ENCODE results near the gene GAB4.
"Not testable (repeated sequence)": the region's sequence is repeated elsewhere in the genome, so short reads cannot be mapped to it uniquely, and the experiment has no call there.

Gene GAB4

DNA sequence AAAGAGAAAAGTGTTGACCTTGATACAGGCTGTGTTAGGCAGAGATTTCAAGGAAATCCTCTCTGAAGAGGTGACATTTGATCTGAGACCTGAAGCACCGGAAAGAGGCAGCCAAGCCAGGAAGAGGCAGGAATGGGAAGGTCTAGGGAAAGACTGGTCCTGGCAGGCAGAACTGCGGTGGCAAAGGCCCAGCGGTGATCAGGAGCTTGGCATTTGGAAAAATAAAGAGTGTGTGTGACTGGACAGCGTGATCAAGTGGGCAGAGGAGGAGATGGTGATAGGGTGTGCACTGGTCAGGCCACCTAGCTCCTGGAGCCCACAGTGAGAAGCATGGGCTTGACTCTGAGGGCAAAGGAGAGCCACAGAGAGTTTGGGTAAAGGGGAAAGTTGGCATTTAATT, 27.2 kb upstream of the GAB4 start:
- Histone ChIP-seq H3K4me1 (ENCODE audit: control insufficient read depth, low read length) (peaks cover 13% of the 10 kb centered on the region), H3K9me2 (replicated peaks; ENCODE audit: control insufficient read depth, low read length) (no peaks in the 10 kb centered on the region), H3K79me2 (ENCODE audit: control insufficient read depth, low read length) (no peaks in the 10 kb centered on the region), H3K4me2 (ENCODE audit: low read length) (no peak overlapping the region), H3K27ac (ENCODE audit: low read depth, low read length) (no peak overlapping the region), H3F3A (ENCODE audit: control insufficient read depth, insufficient read depth) (0 out of 2 replicates have a peak, but pooled peaks cover 2% of the 10 kb centered on the region), H3K4me3 (ENCODE audit: low read length) (no peak overlapping the region), H3K27me3 (ENCODE audit: control insufficient read depth, low read length) (no peaks in the 10 kb centered on the region), H4K20me1 (ENCODE audit: control insufficient read depth, insufficient read depth, low read depth, low read length) (no peaks in the 10 kb centered on the region), H3K36me3 (ENCODE audit: control insufficient read depth, low read length) (no peaks in the 10 kb centered on the region), H3K9me3 (ENCODE audit: control insufficient read depth, insufficient read depth, low read length) (no peaks in the 10 kb centered on the region)
- TF ChIP-seq EZH2phosphoT487 (IDR thresholded peaks at IDR 0.05; ENCODE audit: borderline replicate concordance, low read length), result no peak
- TF ChIP-seq, protein P1, sequence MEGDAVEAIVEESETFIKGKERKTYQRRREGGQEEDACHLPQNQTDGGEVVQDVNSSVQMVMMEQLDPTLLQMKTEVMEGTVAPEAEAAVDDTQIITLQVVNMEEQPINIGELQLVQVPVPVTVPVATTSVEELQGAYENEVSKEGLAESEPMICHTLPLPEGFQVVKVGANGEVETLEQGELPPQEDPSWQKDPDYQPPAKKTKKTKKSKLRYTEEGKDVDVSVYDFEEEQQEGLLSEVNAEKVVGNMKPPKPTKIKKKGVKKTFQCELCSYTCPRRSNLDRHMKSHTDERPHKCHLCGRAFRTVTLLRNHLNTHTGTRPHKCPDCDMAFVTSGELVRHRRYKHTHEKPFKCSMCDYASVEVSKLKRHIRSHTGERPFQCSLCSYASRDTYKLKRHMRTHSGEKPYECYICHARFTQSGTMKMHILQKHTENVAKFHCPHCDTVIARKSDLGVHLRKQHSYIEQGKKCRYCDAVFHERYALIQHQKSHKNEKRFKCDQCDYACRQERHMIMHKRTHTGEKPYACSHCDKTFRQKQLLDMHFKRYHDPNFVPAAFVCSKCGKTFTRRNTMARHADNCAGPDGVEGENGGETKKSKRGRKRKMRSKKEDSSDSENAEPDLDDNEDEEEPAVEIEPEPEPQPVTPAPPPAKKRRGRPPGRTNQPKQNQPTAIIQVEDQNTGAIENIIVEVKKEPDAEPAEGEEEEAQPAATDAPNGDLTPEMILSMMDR (IDR thresholded peaks at IDR 0.05; ENCODE audit: low read depth, low read length, poor library complexity, severe bottlenecking), result no peak

DNA sequence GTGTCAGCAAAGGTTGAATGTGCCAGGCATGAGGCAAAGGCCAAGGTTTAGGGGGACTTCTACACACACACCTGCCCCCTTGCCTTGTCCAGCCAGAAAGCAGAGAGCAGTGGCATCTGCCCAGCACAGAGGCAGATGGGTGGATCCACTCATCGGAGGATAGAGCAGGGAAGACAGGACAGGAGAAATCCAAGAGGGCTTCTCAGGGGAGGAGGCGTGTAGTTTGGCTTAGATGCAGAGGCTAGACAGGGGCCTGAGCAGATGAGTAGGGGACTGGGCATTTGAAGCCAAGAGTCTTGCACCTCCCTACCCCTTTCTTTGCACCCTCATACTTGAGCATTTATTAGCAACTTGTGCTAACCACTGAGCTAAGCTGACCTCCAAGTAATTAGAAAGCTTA, 26.5 kb upstream of the GAB4 start:
- not testable (repeated sequence) for H3K36me3 ChIP-seq (ENCODE audit: control insufficient read depth, low read length); H3K27ac ChIP-seq (ENCODE audit: low read depth, low read length); H3K27me3 ChIP-seq (ENCODE audit: control insufficient read depth, low read length); H4K20me1 ChIP-seq (ENCODE audit: control insufficient read depth, insufficient read depth, low read depth, low read length); H3K79me2 ChIP-seq (ENCODE audit: control insufficient read depth, low read length); H3K4me3 ChIP-seq (ENCODE audit: low read length); H3K4me2 ChIP-seq (ENCODE audit: low read length); H3F3A ChIP-seq (ENCODE audit: control insufficient read depth, insufficient read depth); H3K4me1 ChIP-seq (ENCODE audit: control insufficient read depth, low read length); H3K9me2 ChIP-seq (replicated peaks; ENCODE audit: control insufficient read depth, low read length); H3K9me3 ChIP-seq (ENCODE audit: control insufficient read depth, insufficient read depth, low read length)

DNA sequence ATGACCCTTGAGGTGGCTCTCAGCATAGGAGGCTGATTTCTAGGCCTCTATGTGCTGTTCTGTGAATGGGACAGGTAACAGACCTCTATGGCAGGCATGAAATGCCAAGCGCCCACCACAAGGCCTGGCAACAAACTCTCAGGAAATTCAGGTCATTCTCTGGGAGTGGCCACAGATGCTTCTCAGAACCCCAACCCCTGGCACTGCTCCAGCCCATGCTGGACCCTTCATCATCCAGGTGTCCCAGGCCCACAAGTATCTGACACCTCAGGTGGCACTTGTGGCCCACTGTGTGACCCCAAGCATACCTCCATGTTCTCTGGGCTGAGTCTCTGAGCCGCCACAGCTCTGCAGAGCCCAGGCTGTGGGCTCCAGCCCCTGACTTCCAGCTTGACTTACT, 24.3 kb upstream of the GAB4 start:
- H3K27me3 ChIP-seq (ENCODE audit: control insufficient read depth, low read length); H3K9me3 ChIP-seq (ENCODE audit: control insufficient read depth, insufficient read depth, low read length); H3K27ac ChIP-seq (ENCODE audit: low read depth, low read length); H3K9me2 ChIP-seq (replicated peaks; ENCODE audit: control insufficient read depth, low read length); H3K4me3 ChIP-seq (ENCODE audit: low read length); H3K36me3 ChIP-seq (ENCODE audit: control insufficient read depth, low read length); H3K4me1 ChIP-seq (ENCODE audit: control insufficient read depth, low read length); H3K4me2 ChIP-seq (ENCODE audit: low read length); H3K79me2 ChIP-seq (ENCODE audit: control insufficient read depth, low read length); H4K20me1 ChIP-seq (ENCODE audit: control insufficient read depth, insufficient read depth, low read depth, low read length); H3F3A ChIP-seq (ENCODE audit: control insufficient read depth, insufficient read depth): not testable (repeated sequence)

DNA sequence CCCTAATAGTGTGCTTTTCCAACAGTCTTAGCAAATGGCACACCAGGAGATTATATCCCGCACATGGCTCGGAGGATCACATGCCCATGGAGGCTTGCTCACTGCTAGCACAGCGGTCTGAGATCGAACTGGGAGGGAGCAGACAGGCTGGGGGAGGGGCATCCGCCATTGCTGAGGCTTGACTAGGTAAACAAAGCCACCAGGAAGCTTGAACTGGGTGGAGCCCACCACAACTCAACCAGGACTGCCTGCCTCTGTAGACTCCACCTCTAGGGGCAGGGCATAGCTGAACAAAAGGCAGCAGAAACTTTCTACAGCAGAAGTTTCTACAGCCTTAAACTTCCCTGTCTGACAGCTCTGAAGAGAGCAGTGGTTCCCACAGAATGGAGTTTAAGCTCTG, 16.4 kb upstream of the GAB4 start:
- H3K79me2 ChIP-seq (ENCODE audit: control insufficient read depth, low read length); H3K4me1 ChIP-seq (ENCODE audit: control insufficient read depth, low read length); H3K4me3 ChIP-seq (ENCODE audit: low read length); H3K9me2 ChIP-seq (replicated peaks; ENCODE audit: control insufficient read depth, low read length); H3K27me3 ChIP-seq (ENCODE audit: control insufficient read depth, low read length); H3K9me3 ChIP-seq (ENCODE audit: control insufficient read depth, insufficient read depth, low read length); H4K20me1 ChIP-seq (ENCODE audit: control insufficient read depth, insufficient read depth, low read depth, low read length); H3K36me3 ChIP-seq (ENCODE audit: control insufficient read depth, low read length); H3K4me2 ChIP-seq (ENCODE audit: low read length); H3F3A ChIP-seq (ENCODE audit: control insufficient read depth, insufficient read depth); H3K27ac ChIP-seq (ENCODE audit: low read depth, low read length): not testable (repeated sequence)

DNA sequence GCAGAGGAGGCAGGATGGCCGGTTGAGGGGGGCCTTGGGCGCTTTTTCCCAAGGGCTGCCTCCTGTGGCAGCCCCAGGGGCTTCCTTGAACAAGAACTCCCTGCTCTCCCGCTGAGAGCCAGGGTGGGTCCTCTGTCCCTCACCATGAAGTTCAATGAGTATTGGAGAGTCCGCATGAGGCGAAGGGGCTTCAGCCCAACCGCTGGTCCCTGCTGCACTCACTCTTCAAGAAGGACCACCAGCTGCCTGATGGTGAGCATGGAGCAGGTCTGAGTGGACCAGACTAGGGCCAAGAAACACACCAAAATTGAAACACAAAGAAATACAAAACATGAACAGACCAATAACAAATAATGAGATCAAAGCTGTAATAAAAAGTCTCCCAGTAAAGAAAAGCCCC, 7.5 kb upstream of the GAB4 start:
- not testable (repeated sequence) for H3K36me3 ChIP-seq (ENCODE audit: control insufficient read depth, low read length); H3K27me3 ChIP-seq (ENCODE audit: control insufficient read depth, low read length); H3K4me3 ChIP-seq (ENCODE audit: low read length); H3K9me2 ChIP-seq (replicated peaks; ENCODE audit: control insufficient read depth, low read length); H3F3A ChIP-seq (ENCODE audit: control insufficient read depth, insufficient read depth); H3K27ac ChIP-seq (ENCODE audit: low read depth, low read length); H3K4me1 ChIP-seq (ENCODE audit: control insufficient read depth, low read length); H3K4me2 ChIP-seq (ENCODE audit: low read length); H3K9me3 ChIP-seq (ENCODE audit: control insufficient read depth, insufficient read depth, low read length); H4K20me1 ChIP-seq (ENCODE audit: control insufficient read depth, insufficient read depth, low read depth, low read length); H3K79me2 ChIP-seq (ENCODE audit: control insufficient read depth, low read length)

DNA sequence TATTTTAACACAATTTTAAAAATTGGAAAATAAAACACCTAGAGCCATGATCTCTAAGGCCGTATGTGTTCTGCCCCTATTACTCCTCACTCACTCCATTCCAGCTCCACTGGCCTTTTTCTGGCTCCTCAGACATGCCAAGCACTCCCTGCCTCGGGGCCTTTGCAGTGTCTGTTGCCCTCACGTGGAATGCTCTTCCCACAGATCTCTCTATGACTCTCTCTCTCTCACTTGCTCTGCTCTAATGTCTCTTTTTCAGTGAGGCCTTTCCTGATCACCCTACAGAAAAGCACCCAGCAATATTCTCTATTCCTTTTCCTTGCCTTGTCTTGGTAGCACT, 6.0 kb upstream of the GAB4 start:
- not testable (repeated sequence) for H3K9me2 ChIP-seq (replicated peaks; ENCODE audit: control insufficient read depth, low read length); H3K4me3 ChIP-seq (ENCODE audit: low read length); H3K9me3 ChIP-seq (ENCODE audit: control insufficient read depth, insufficient read depth, low read length); H3K27me3 ChIP-seq (ENCODE audit: control insufficient read depth, low read length); H4K20me1 ChIP-seq (ENCODE audit: control insufficient read depth, insufficient read depth, low read depth, low read length); H3K27ac ChIP-seq (ENCODE audit: low read depth, low read length); H3K4me1 ChIP-seq (ENCODE audit: control insufficient read depth, low read length); H3K4me2 ChIP-seq (ENCODE audit: low read length); H3F3A ChIP-seq (ENCODE audit: control insufficient read depth, insufficient read depth); H3K79me2 ChIP-seq (ENCODE audit: control insufficient read depth, low read length); H3K36me3 ChIP-seq (ENCODE audit: control insufficient read depth, low read length)

All from DOHH2 (cell line).